Osteoblast (primary cell): ENCODE results near the gene BOD1. TPM values are rescaled to one million over a fixed set of nuclear protein-coding genes. Genes with fewer than 3 reads are reported as not detected.

Experiments used
- DNase-seq: peaks from one replicate; pipeline ENCODE4 v3.0.0; 2011; ENCODE audit warnings: low spot score, mixed read lengths; ENCODE audit not compliant: insufficient read length; ENCODE audit errors: missing footprints
- H2AFZ ChIP-seq: 2 replicates; pipeline ENCODE4 v1.6.0; 2011; ENCODE audit warnings: mild to moderate bottlenecking, low read length
- H3K27ac ChIP-seq: 2 replicates; pipeline ENCODE4 v1.5.1; 2011; ENCODE audit warnings: mild to moderate bottlenecking, low read depth, low read length, moderate library complexity
- H3K27me3 ChIP-seq: 2 replicates; pipeline ENCODE4 v1.6.0; 2012; ENCODE audit warnings: mild to moderate bottlenecking, control low read depth, inconsistent platforms, low read length, moderate library complexity; ENCODE audit not compliant: insufficient read depth
- H3K36me3 ChIP-seq: 2 replicates; pipeline ENCODE4 v1.5.1; 2011; ENCODE audit warnings: mild to moderate bottlenecking, low read length, control low read depth, moderate library complexity; ENCODE audit not compliant: insufficient read depth
- H3K4me1 ChIP-seq: 2 replicates; pipeline ENCODE4 v1.5.1; 2011; ENCODE audit warnings: mild to moderate bottlenecking, low read length, control low read depth, moderate library complexity; ENCODE audit not compliant: insufficient read depth
- H3K4me2 ChIP-seq: 2 replicates; pipeline ENCODE4 v1.6.0; 2011; ENCODE audit warnings: mild to moderate bottlenecking, low read length; ENCODE audit not compliant: insufficient read depth
- H3K4me3 ChIP-seq: fragments of 200-600 bp; sonication (generic); 3 replicates; pipeline ENCODE4 v1.5.1; 2012; ENCODE audit warnings: mild to moderate bottlenecking, low read length, inconsistent platforms; ENCODE audit not compliant: insufficient read depth
- H3K79me2 ChIP-seq: 2 replicates; pipeline ENCODE4 v1.6.0; 2012; ENCODE audit warnings: mild to moderate bottlenecking, low read length, control low read depth, inconsistent platforms; ENCODE audit not compliant: insufficient read depth
- H3K9me3 ChIP-seq: 2 replicates; pipeline ENCODE4 v1.5.1; 2011; ENCODE audit warnings: low read depth, low read length, control low read depth
- H4K20me1 ChIP-seq: 2 replicates; pipeline ENCODE4 v1.6.0; 2012; ENCODE audit warnings: mild to moderate bottlenecking, low read length, control low read depth; ENCODE audit not compliant: insufficient read depth
- total RNA-seq: library from RNA; depleted of rRNA; stranded (reverse); fragments of >200 nt; gene quantifications from 2 replicates; pipeline ENCODE4 v1.2.3, GENCODE V29; 2012
- TF ChIP-seq, protein P1 (sequence below): IDR thresholded peaks from 2 replicates; pipeline ENCODE4 v1.5.1; 2011; ENCODE audit warnings: mild to moderate bottlenecking, low read depth, low read length, moderate library complexity; ENCODE audit errors: extremely low read depth

Gene BOD1
- total RNA-seq, 1 donor = 90.5 TPM

GRCh38 chr5:173614591-173614990, 1.9 kb downstream of the BOD1 start:
- no peak for DNase-seq
- TF ChIP-seq, protein P1, sequence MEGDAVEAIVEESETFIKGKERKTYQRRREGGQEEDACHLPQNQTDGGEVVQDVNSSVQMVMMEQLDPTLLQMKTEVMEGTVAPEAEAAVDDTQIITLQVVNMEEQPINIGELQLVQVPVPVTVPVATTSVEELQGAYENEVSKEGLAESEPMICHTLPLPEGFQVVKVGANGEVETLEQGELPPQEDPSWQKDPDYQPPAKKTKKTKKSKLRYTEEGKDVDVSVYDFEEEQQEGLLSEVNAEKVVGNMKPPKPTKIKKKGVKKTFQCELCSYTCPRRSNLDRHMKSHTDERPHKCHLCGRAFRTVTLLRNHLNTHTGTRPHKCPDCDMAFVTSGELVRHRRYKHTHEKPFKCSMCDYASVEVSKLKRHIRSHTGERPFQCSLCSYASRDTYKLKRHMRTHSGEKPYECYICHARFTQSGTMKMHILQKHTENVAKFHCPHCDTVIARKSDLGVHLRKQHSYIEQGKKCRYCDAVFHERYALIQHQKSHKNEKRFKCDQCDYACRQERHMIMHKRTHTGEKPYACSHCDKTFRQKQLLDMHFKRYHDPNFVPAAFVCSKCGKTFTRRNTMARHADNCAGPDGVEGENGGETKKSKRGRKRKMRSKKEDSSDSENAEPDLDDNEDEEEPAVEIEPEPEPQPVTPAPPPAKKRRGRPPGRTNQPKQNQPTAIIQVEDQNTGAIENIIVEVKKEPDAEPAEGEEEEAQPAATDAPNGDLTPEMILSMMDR = no peak
- H3K4me2 ChIP-seq = peak overlapping the region; percentile 84
- no peak overlapping the region for H2AFZ ChIP-seq
- H3K36me3 ChIP-seq = peaks cover 30% of the 10 kb centered on the region
- no peaks in the 10 kb centered on the region for H3K9me3 ChIP-seq
- H3K79me2 ChIP-seq = peaks cover 67% of the 10 kb centered on the region
- peaks cover 47% of the 10 kb centered on the region for H4K20me1 ChIP-seq
- H3K4me1 ChIP-seq = peaks cover 30% of the 10 kb centered on the region
- H3K4me3 ChIP-seq = peak overlapping the region; percentile 88
- no peaks in the 10 kb centered on the region for H3K27me3 ChIP-seq
- H3K27ac ChIP-seq = peak overlapping the region; percentile 85

GRCh38 chr5:173613433-173614159, 2.9 kb downstream of the BOD1 start:
- H3K4me2 ChIP-seq = peak overlapping the region; percentile 84
- H3K27ac ChIP-seq = no peak overlapping the region

GRCh38 chr5:173612948-173613347, 3.5 kb downstream of the BOD1 start:
- H3K36me3 ChIP-seq = peaks cover 45% of the 10 kb centered on the region
- peak overlapping the region; percentile 20 for H3K27ac ChIP-seq
- H2AFZ ChIP-seq = no peak overlapping the region
- H3K4me3 ChIP-seq = no peak overlapping the region
- H3K4me2 ChIP-seq = no peak overlapping the region
- TF ChIP-seq, protein P1 = no peak
- H3K79me2 ChIP-seq = peaks cover 83% of the 10 kb centered on the region
- H4K20me1 ChIP-seq = peaks cover 47% of the 10 kb centered on the region
- no peaks in the 10 kb centered on the region for H3K27me3 ChIP-seq
- H3K9me3 ChIP-seq = no peaks in the 10 kb centered on the region
- DNase-seq = no peak
- H3K4me1 ChIP-seq = peaks cover 30% of the 10 kb centered on the region

More at GRCh38 chr5:173613433-173614159, 2.9 kb downstream of the BOD1 start:
- DNase-seq = no peak
- peaks cover 30% of the 10 kb centered on the region for H3K4me1 ChIP-seq
- H2AFZ ChIP-seq = no peak overlapping the region
- peaks cover 38% of the 10 kb centered on the region for H3K36me3 ChIP-seq
- H3K79me2 ChIP-seq = peaks cover 76% of the 10 kb centered on the region
- H4K20me1 ChIP-seq = peaks cover 47% of the 10 kb centered on the region
- H3K4me3 ChIP-seq = no peak overlapping the region
- no peaks in the 10 kb centered on the region for H3K27me3 ChIP-seq
- TF ChIP-seq, protein P1 = no peak
- no peaks in the 10 kb centered on the region for H3K9me3 ChIP-seq

GRCh38 chr5:173611706-173612105, 4.7 kb downstream of the BOD1 start:
- peaks cover 93% of the 10 kb centered on the region for H3K79me2 ChIP-seq
- peaks cover 25% of the 10 kb centered on the region for H3K4me1 ChIP-seq
- TF ChIP-seq, protein P1 = no peak
- no peak overlapping the region for H3K4me2 ChIP-seq
- no peaks in the 10 kb centered on the region for H3K9me3 ChIP-seq
- peak overlapping the region; percentile 11 for H3K27ac ChIP-seq
- no peaks in the 10 kb centered on the region for H3K27me3 ChIP-seq
- no peak for DNase-seq
- no peak overlapping the region for H3K4me3 ChIP-seq
- no peak overlapping the region for H2AFZ ChIP-seq
- peaks cover 54% of the 10 kb centered on the region for H4K20me1 ChIP-seq
- peaks cover 57% of the 10 kb centered on the region for H3K36me3 ChIP-seq
